Measurements from ENCODE around the gene CIAO2A.

DNA sequence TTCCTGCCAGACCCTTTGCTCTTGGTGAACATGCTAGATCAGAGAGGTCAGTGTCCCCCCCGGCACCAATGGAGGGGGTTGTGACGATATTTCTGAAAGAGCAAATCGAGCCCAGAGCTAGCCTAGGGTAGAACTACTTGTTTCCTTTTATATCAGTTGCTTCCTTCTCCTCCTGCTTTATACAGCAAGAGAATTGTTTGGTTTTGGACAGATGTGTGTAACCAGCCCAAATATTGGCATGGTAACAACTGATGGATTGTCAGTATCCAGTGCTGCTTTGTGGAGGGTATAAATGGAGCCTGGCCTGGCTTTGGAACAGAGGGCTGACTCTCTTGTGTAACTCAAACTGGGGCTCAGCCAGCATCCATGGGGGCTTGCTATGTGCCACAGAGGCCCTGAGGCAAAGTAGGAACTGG is 29.3 kb upstream of the CIAO2A start:
- no peak for TF ChIP-seq BHLHE40 (IDR thresholded peaks at IDR 0.05; ENCODE audit: borderline replicate concordance)
- TF ChIP-seq SP1 (IDR thresholded peaks at IDR 0.05) = no peak
- TF ChIP-seq HDGF (IDR thresholded peaks at IDR 0.05; ENCODE audit: borderline replicate concordance) = no peak
- TF ChIP-seq ZNF384 (IDR thresholded peaks at IDR 0.05) = no peak
- TF ChIP-seq FOXK2 (IDR thresholded peaks at IDR 0.05) = no peak
- TF ChIP-seq CTBP1 (IDR thresholded peaks at IDR 0.05; ENCODE audit: borderline replicate concordance) = no peak
- TF ChIP-seq SUZ12 (IDR thresholded peaks at IDR 0.05) = no peak
- no peak for TF ChIP-seq ELF4 (IDR thresholded peaks at IDR 0.05)
- no peak for TF ChIP-seq FOXA1 (IDR thresholded peaks at IDR 0.05)
